Mesothelial cell of epicardium (in vitro differentiated cells): Measurements from ENCODE around the gene CAMTA2. TPM values are rescaled to one million over a fixed set of nuclear protein-coding genes. Genes with fewer than 3 reads are reported as not detected.

Experiments
- DNase-seq, 2 experiments: peaks; one replicate each; pipeline ENCODE4 v3.0.0; 2021; ENCODE audit warnings: low spot score in 2 of 2; ENCODE audit not compliant: unreplicated experiment in 2 of 2
- H3K27ac Mint-ChIP-seq: 2 replicates; pipeline ENCODE4 v1.8.0; 2021; ENCODE audit warnings: mixed read lengths
- H3K27me3 Mint-ChIP-seq: 2 replicates; pipeline ENCODE4 v1.8.0; 2021; ENCODE audit warnings: low read depth, mixed read lengths
- H3K36me3 Mint-ChIP-seq: 2 replicates; pipeline ENCODE4 v1.8.0; 2021; ENCODE audit warnings: mixed read lengths
- H3K4me1 Mint-ChIP-seq: 2 replicates; pipeline ENCODE4 v1.8.0; 2021; ENCODE audit warnings: mixed read lengths
- H3K4me3 Mint-ChIP-seq: 2 replicates; pipeline ENCODE4 v1.8.0; 2021; ENCODE audit warnings: mild to moderate bottlenecking, moderate library complexity, mixed read lengths
- H3K9me3 Mint-ChIP-seq: 2 replicates; pipeline ENCODE4 v1.8.0; 2021; ENCODE audit warnings: mixed read lengths
- CTCF ChIP-seq: fragments of 200-600 bp; sonication (generic); IDR thresholded peaks from one replicate; pipeline ENCODE4 v1.5.0; 2021; ENCODE audit warnings: antibody characterized with exemption; ENCODE audit not compliant: unreplicated experiment
- total RNA-seq: library from RNA; stranded (reverse); gene quantifications from 3 replicates; pipeline ENCODE4 v1.2.1, GENCODE V29; 2021

Gene CAMTA2
- total RNA-seq, 1 donor from 2014 or later = 31.6 TPM

DNA sequence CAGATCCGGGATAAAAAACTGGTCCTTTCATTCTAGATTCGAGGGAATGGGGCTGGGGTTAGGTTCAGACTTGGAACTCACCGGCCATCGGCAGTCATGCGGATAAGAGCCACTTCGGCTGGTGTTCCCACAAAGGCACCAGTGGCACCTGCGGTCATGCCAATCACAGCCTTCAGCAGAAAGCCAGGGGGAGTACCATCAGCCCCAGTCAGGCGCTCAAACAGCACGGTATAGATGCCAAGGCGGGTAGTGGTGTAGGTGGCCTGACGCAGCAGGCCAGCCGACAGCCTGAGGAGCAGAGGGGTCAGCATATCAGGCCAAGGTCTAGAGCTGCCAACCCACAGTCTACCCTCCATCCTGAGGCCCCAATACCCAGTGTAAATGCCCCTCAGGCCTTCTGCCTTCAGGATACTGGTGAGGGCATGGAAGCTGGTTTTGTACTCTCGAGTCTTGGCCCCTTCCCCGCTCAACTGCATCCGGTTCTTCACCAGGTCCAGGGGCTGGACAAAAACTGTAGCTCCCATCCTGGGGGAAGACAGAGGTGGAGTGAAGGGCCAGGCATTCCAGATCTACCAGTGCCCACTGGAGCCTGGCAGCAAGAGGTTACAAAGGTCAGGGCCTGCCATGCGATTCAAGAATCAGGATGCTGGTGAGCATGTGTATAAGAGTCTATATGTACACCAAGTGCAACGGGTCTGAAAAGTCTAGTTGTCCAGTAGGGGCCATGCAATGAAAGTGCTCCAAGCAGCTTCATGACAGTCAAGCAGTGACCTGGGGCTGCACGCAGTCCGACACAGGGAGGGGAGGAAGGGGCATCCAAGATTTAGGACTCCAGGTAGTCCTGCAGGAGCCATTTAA is 48.6 kb downstream of the CAMTA2 start:
- DNase-seq = no peak
- no peak for TF ChIP-seq CTCF
- H3K36me3 Mint-ChIP-seq = peaks cover 2% of the 10 kb centered on the region
- H3K4me1 Mint-ChIP-seq = peaks cover 34% of the 10 kb centered on the region
- peak overlapping the region; percentile 87 for H3K4me3 Mint-ChIP-seq
- no peaks in the 10 kb centered on the region for H3K27me3 Mint-ChIP-seq
- peak overlapping the region; percentile 91 for H3K27ac Mint-ChIP-seq
- H3K9me3 Mint-ChIP-seq = no peaks in the 10 kb centered on the region

GRCh38 chr17:4938069-4938491 is 49.4 kb downstream of the CAMTA2 start:
- Mint-ChIP-seq H3K4me3 (peak overlapping the region; percentile 87), H3K9me3 (no peaks in the 10 kb centered on the region), H3K36me3 (peaks cover 2% of the 10 kb centered on the region), H3K27ac (peak overlapping the region; percentile 91), H3K27me3 (no peaks in the 10 kb centered on the region), H3K4me1 (peaks cover 36% of the 10 kb centered on the region)
- no peak for TF ChIP-seq CTCF
- no peak for DNase-seq

DNA sequence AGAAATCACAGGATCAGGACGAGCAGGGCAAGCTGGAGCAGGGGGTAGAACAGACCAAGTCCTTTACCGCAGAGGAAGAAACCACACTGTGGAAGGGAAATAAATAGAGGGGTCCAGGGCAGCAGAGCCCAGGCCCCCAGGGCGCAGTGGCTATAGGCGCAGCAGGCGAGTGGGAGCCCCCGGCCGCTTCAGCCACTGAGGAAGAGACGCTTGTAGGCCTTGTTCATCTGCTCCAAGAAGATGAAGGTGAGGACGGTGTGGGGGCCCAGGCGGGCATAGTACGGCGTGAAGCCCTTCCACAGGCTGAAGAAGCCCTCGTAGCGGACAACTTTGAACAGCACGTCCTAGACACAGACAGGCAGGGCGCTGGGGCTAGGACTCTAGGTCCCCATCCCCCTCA is 49.9 kb downstream of the CAMTA2 start:
- TF ChIP-seq CTCF = no peak
- Mint-ChIP-seq H3K27ac (no peak overlapping the region), H3K27me3 (no peaks in the 10 kb centered on the region), H3K4me3 (peak overlapping the region; percentile 10), H3K4me1 (peaks cover 36% of the 10 kb centered on the region), H3K9me3 (no peaks in the 10 kb centered on the region), H3K36me3 (peaks cover 2% of the 10 kb centered on the region)
- no peak for DNase-seq

GRCh38 chr17:4936436-4936835 is 51.0 kb downstream of the CAMTA2 start:
- DNase-seq = no peak
- no peak overlapping the region for H3K27ac Mint-ChIP-seq
- TF ChIP-seq CTCF = no peak
- no peaks in the 10 kb centered on the region for H3K9me3 Mint-ChIP-seq
- no peaks in the 10 kb centered on the region for H3K27me3 Mint-ChIP-seq
- peaks cover 2% of the 10 kb centered on the region for H3K36me3 Mint-ChIP-seq
- no peak overlapping the region for H3K4me3 Mint-ChIP-seq
- peaks cover 30% of the 10 kb centered on the region for H3K4me1 Mint-ChIP-seq

DNA sequence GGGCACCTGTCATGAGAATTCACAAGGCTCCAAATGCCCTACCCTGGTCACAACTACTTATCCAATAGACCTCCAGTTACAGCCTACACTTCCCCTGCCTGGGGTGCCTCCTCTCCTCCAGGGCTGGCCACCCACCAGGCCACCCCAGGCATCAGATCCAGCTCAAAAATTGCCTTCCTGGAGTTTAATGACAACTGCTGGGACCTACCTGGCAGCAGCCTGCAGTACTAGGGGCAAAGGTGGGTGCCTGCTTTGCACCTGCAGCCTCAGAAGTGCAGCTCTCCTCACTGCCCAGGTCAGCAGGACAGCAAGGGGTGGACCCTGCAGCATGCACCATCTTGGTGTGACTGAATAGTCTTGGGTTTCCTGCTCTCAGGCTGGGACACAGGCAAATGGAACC is 51.8 kb downstream of the CAMTA2 start:
- Mint-ChIP-seq H3K27me3 (no peaks in the 10 kb centered on the region), H3K27ac (no peak overlapping the region), H3K9me3 (no peaks in the 10 kb centered on the region), H3K36me3 (peaks cover 2% of the 10 kb centered on the region), H3K4me1 (peaks cover 23% of the 10 kb centered on the region), H3K4me3 (no peak overlapping the region)
- no peak for TF ChIP-seq CTCF
- no peak for DNase-seq
